ENCODE measurements around the gene FARSA.
"Not testable (repeated sequence)": the region's sequence is repeated elsewhere in the genome, so short reads cannot be mapped to it uniquely, and the experiment has no call there.

FARSA gene

DNA sequence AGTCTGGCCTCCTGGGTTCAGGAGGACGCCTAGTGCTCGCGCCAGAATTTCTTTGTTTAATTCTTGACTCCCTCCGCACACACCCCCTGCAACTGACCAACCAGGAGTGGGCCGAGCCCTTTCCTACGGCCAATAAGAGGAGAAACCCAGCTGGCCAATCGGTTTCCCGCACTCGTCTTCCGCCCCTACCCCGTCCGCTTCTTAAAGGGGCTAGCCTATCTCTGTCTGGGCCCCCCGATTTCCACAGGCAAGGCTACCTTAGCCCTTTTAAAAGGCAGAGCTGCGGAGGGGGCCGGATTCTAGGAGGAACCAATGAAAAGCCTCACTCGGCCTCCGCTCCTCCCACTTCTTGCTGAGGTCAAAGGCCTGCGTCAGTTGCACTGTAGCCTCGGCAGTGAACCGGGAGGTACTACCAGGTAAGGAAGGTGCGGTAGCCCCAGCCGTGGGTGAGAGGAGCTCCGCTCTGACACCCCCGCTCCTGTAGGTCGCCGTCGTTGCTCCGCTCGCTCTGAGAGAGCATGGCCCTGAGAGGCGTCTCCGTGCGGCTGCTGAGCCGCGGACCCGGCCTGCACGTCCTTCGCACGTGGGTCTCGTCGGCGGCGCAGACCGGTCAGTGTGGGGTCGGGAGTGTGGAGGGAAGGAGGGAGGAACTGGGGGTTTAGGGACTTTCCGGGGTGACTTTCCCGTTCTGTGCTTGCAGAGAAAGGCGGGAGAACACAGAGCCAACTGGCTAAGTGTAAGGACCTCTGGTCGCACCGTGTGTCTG, 42.5 kb downstream of the FARSA start, which contains the start of gene GCDH:
Gene GCDH (plus strand): TSS at position 374 of the 766 bp plus-strand sequence. CDS start 145 bp downstream, at position 519.
- DNase-seq (ENCODE audit: low read depth): peak; percentile 73

DNA sequence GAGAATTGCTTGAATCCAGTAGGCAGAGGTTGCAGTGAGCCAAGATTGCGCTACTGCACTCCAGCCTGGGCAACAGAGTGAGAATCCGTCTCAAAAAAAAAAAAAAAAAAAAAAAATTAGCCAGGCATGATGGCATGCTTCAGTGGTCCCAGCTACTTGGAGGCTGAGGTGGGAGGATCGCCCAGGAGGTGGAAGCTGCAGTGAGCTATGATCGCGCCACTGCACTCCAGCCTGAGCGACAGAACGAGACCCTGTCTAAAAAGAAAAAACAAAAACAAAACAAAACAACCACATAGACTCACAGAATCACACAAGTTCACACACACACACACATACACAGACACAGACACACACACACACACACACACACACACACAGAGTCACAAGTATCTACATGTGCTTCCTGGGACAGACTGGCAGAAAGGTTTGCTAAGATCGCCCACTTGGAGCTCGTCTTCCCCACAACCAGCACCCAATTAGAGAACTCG, 43.2 kb downstream of the FARSA start:
- not testable (repeated sequence) for DNase-seq (ENCODE audit: low read depth)

DNA sequence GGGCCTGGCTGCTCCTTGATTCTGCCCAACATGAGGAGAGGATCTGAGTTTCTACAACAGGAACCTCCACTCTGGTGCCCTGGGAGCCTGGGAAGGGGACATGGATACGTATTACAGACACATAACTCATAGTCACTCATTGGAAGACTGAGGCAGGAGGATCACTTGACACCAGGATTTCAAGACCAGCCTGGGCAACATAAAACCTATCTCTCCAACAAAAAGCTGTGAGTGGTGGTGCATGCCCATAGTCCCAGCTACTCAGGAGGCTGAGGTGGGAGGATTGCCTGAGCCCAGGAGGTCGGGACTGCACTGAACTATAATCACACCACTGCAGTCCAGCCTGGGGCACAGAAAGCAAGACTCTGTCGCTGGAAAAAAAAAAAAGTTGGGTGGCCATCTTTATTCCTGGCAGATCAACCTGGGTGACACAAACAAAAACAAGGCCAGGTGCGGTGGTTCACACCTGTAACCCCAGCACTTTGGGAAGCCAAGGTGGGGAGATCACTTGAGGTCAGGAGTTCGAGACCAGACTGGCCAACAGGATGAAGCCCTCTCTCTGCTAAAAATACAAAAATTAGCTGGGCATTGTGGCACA, 45.4 kb downstream of the FARSA start:
- DNase-seq (ENCODE audit: low read depth): no peak

DNA sequence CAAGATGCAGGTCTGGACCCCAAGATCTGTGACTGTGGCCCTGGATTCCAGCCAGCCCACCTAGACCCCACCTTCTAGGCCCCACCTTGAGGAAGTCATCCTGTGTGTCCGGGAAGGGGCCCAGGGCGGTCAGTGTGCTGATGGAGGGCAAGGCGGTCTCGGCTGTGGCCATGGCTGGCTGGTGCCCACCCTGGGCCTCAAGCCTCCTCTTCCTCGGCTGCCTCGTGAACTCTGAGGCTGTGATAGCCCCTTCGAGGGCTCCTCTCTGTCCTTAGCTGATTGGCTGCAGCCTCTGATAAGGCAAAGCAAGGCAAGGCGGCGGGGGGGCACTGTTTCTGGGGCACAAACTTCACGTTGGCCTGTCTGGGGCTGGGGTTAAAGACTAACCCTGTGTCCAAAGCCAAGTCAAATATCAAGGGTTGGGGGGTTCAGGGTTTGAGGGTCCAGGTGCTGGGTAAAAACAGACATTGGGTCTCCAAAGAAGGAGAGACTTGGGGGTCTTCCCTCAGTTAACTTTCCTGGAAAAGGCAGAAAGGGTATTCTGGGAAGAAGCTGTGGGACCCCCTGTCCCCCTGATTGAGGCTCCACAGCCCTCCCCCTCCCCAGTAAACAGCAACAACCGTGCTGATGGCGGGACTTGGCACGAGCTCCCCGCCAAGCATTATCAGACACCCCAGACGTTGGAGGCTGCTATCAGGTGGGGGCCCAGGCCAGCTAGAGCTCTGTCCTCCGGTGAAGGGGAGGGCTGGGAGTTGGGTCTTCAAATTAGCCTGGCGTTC, 46.4 kb downstream of the FARSA start, which contains the start of gene KLF1:
Gene KLF1 (minus strand): TSS at position 233 of the 779 bp plus-strand sequence. CDS start 61 bp downstream, at position 172.
- DNase-seq (ENCODE audit: low read depth): no peak

DNA sequence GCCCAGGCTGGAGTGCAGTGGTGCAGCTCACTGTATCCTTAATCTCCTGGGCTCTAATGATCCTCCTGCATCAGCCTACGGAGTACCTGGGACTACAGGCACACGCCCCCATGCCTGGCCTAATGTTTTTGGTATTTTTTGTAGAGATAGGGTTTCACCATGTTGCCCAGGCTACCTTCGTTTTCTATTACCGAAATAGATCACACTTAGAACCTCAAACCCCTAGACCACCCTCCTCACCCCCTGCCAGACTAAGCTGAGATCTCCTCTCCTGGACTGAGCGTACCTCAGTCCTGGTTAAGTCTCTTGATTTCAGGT, 46.9 kb downstream of the FARSA start:
- DNase-seq (ENCODE audit: low read depth): no peak

DNA sequence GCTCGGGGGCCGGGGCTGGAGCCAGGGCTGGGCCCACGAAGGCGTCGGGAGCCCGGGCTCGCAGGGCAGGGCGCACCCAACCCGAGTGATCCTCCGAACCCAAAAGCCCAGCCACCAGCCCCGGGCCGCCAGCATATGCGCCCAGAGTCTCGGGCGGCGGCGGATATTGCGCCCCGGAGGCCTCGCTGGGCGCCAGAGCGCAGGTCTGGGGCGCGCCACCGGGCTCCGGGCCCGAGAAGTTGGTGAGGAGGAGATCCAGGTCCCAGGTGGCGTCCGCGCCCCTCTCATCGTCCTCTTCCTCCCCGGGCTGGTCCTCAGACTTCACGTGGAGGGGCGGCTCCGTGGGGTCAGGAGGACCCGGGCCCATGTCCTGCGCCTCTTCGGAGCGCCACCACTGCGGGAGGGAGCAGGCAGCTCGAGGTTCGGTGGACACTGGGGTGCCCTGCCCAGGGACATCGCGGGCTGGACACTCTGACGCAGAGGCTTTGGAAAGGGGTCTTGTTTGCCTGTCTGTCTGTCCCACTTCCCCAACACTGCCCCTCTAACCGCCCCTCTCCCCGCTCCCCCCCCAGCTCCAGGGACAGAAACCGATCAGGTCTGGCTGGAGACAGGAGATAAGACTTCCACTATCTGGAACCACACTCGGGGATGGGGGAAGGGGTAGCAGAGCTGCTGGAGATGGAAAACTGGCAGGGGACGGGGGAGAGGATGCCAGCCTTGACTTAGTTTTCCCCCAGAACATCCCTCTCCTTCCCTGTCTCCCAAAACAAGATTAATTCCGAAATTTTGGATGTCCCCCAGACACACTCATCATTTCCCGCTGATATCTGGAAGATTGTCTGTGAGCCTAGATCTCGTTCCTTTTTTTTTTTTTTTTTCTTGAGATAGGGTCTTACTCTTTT, 47.5 kb downstream of the FARSA start:
- DNase-seq (ENCODE audit: low read depth): no peak

DNA sequence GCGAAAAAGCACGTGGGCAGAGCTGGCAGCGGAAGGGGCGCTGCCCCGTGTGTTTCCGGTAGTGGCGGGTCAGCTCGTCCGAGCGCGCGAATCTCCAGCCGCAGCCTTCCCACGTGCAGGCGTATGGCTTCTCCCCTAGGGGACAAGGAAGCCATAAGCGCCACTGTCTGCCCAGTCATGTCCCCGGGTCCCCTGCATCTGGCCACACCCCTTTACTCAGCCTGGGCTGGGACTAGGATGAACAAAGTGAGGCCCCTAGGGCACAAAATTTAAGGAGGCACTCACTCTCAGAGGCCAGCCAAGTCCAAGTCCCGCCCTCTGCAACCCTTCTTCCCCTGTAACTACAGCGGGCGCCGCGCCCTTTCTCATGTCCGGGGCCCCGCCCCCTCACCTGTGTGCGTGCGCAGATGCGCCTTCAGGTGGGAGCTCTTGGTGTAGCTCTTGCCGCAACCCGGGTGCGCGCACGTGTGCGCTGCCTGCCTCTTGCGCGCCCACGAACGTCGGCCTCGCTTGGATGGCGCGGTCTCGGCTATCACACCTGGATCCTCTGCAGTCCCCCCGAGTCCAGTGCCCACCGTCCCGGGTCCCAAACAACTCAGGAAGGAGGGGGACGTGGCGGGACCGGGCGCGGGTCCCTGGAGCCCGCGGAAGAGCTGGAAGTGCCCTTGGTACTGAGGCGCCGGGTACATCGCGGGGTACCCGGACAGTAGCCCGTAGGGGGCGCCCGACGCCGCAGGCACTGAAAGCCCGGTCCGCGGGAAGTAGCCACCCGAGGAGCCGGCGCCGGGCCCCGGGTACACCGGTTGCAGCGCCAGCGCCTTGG, 48.4 kb downstream of the FARSA start:
- peak; percentile 69 for DNase-seq (ENCODE audit: low read depth)

DNA sequence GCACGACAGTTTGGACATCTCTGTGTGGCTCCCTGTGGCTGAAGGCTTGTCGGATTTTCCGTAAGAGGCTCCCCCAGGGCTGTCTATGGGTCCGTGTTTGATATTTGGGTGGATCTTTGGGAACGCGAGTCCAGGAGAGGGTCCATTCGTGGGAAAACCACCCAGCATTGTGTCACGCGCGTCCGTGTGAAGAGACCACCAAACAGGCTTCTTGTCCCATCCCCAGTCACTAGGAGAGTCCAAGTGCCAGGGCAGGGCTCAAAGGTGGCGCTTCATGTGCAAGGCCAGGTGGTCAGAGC, 48.9 kb downstream of the FARSA start:
- no peak for DNase-seq (ENCODE audit: low read depth)

DNA sequence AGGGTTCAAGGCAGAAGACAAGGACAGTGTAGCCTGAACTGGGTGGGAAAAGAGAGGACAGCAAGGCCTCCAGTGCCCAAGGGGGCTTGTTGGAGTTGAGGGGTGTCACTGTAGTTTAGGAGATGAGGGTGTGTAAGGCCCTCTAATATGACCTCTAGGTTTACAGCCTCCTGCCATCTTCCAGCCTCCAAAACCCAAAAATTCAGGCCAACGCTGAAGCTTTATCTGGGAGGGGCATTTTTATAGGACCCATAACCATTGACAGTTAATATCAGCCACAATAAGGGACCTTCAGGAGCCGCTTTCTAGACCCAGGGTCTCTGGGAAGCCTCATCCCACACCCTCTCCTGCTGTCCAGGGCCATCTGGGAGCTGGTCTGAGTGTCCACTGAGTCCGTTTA, 49.3 kb downstream of the FARSA start:
- no peak for DNase-seq (ENCODE audit: low read depth)

DNA sequence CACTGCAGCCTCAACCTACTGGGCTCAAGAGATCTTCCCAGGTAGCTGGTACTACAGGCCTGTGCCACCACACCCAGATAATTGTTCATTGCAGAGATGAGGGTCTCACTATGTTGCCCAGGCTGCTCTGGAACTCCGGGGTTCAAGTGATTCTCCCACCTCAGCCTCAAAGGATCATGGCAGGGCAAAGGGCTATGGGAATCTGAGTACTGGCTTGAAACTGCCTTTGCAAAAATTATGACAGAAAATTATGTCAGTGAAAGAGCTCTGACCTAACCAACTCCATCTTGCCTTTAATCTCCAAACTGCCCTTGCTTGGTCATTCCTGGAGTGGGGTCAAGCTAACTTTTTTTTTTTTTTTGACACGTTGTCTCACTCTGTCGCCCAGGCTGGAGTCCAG, 50.9 kb downstream of the FARSA start:
- DNase-seq (ENCODE audit: low read depth): no peak

DNA sequence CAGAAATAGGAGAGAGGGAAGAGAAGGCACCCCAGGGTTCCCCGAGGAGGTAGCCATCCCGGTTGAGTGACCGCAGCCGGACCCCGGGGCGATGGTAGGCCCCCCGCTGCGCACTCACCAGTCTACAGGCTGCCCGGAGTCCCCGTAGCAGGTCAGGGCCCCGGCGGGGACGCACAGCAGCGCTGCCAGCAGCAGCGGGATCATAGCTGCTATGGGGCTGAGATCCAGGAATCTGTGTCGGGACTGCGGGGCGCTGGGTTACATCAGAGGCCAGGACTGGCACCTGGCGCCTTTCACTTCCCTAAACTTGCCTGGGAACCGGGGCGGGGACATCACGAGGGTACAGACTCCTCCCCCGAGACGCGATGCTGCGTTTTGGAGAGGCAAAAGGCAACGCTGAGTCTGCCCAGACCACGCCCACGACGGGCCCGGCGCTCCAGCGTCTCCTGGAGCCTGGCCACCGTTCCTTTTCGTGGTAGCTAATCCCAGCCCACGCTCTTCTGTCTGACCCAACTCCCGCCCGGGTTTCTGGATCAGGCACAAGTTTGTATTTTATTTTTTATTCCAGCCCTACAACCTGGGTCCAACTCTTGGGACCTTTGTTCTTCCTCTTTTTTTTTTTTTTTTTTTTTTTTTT, 52.2 kb downstream of the FARSA start, which contains the start of gene DNASE2:
Gene DNASE2 (minus strand): TSS at position 278 of the 637 bp plus-strand sequence. CDS start 74 bp downstream, at position 204.
- DNase-seq (ENCODE audit: low read depth): peak; percentile 73

DNA sequence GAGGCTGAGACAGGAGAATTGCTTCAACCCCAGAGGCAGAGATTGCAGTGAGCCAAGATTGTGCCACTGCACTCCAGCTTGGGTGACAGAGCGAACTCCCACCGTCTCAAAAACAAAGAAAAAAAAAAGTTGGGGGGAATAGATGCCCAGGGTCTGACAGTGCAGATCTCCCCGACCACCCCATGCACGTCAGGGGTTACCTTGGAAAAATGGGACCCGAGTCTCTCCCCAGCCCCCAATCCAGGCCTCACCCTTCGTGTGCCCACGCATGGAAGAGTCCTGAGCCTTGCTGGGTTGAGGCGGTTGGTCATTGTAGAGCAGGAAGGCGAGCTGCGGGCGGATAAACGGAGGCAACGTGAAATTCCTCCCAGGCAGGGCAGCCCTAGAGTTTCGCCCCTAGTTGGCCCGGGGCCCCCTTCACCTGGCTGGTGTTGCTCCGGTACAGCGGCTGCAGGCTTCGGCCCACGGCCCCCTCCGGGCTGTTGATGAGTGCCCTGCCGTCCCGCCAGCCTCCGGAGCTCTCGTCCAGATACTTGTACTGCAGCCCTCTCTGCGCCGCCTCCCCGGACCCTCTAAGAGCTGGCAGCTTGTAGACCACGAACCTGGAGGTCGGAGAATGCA, 52.9 kb downstream of the FARSA start:
- DNase-seq (ENCODE audit: low read depth): no peak

DNA sequence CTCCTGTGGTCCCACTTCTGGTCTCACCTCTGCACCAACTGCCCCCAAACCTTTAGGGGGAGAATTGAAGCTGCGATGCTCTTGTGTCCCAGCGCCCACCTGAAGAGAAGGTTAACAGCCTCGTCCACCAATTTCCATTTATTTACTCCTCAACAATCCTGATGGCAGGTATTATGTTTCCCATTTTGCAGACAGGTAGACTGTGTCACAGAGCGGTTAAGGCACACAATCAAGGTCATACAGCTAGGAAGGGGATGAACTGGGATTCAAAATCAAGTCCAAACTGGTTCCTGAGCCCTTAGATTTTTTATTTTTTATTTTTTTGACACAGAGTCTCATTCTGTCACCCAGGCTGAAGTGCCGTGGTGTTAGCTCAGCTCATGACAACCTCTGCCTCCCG, 58.4 kb downstream of the FARSA start:
- DNase-seq (ENCODE audit: low read depth): no peak

DNA sequence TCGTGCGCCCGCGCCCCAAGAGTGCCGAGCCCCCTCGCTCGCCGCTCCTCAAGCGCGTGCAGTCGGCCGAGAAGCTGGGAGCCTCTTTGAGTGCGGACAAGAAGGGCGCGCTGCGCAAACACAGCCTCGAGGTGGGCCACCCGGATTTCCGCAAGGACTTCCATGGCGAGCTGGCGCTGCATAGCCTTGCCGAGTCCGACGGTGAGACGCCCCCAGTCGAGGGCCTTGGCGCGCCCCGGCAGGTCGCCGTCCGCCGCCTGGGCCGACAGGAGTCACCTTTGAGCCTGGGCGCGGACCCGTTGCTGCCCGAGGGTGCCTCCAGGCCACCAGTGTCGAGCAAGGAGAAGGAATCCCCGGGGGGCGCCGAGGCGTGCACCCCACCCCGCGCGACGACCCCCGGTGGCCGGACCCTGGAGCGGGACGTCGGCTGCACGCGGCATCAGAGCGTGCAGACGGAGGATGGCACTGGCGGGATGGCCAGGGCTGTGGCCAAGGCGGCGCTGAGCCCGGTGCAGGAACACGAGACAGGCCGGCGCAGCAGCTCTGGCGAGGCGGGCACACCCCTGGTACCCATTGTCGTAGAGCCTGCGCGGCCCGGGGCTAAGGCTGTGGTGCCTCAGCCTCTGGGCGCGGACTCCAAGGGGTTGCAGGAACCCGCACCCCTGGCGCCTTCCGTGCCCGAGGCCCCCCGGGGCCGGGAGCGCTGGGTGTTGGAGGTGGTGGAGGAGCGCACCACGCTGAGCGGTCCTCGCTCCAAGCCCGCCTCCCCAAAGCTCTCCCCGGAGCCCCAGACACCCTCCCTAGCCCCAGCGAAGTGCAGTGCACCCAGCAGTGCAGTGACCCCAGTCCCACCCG, 59.4 kb downstream of the FARSA start:
- DNase-seq (ENCODE audit: low read depth): no peak

DNA sequence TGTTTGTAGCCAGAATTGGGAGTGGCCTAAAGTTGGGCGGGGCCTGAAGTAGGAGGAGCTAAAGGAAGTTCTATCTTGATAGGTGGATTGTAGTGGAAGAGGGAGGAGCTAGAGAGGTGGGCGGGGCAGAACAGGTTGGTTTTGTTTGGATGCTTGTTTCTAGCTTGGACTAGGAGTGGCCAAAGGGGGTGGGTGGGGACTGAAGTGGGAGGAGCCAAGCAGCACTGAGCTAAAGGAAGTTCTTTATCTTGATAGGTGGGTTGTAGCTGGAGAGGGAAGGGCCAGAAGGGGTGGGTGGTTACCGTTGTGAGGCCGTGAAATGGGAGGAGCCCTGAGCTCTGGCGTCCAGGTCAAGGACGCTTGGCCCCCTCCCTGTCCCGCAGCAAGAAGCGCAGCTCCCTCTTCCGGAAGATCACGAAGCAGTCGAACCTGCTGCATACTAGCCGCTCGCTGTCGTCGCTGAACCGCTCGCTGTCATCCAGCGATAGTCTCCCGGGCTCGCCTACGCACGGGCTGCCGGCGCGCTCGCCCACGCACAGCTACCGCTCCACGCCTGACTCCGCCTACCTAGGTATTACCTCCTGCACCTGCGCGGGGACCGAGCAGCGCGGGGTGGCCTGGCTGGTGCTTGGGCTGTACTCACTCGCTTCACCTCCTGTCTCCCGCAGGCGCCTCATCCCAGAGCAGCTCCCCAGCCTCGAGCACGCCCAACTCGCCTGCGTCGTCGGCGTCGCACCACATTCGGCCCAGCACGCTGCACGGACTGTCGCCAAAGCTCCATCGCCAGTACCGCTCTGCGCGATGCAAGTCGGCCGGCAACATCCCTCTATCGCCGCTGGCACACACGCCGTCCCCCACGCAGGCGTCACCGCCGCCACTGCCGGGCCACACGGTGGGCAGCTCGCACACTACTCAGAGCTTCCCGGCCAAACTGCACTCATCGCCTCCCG, 60.3 kb downstream of the FARSA start:
- DNase-seq (ENCODE audit: low read depth): no peak
